ENCODE data around the gene PCDH8.

PCDH8 gene

DNA sequence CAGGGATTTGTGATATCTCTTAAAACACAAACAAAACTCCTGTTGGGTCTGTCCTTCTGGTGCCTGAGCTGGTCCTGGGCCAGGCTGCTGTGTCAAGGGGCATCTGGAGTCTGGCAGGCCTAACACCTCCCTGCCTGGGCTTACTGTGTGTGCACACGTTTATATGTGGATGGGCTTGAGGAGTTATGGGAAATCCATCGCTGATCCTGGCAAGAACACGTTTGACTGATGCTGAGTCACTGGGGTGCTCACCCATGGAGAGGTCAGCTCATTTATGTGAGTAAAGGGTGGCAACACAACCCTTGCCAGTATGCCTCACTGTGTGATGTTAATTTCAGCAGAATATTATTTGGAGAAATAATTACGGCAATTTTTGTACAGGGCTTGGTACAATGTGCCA, 44.5 kb upstream of the PCDH8 start:
- H3F3A ChIP-seq (ENCODE audit: insufficient read depth) = no peaks in the 10 kb centered on the region
- H3K36me3 ChIP-seq (ENCODE audit: low read length) = no peaks in the 10 kb centered on the region
- H3K27ac ChIP-seq (ENCODE audit: low read depth, low read length) = no peak overlapping the region
- H4K20me1 ChIP-seq (ENCODE audit: low read depth, low read length) = no peaks in the 10 kb centered on the region
- no peaks in the 10 kb centered on the region for H3K27me3 ChIP-seq (ENCODE audit: low read length)
- H3K9me3 ChIP-seq (ENCODE audit: insufficient read depth, low read length) = no peaks in the 10 kb centered on the region
- no peak overlapping the region for H3K9ac ChIP-seq (ENCODE audit: low read length)
- no peaks in the 10 kb centered on the region for H3K9me2 ChIP-seq (replicated peaks; ENCODE audit: insufficient read depth, low read length)
- no peak overlapping the region for H2AFZ ChIP-seq (ENCODE audit: low read depth, low read length, severe bottlenecking)
- H3K4me2 ChIP-seq (ENCODE audit: low read depth, low read length, poor library complexity, severe bottlenecking) = no peak overlapping the region
- no peaks in the 10 kb centered on the region for H3K79me2 ChIP-seq (ENCODE audit: insufficient read depth, low read length)
- no peak overlapping the region for H3K4me3 ChIP-seq (ENCODE audit: insufficient read depth, low read length, poor library complexity, severe bottlenecking)
- TF ChIP-seq EZH2phosphoT487 (conservative IDR thresholded peaks at IDR 0.05; ENCODE audit: low read length) = no peak
- TF ChIP-seq, protein P1, sequence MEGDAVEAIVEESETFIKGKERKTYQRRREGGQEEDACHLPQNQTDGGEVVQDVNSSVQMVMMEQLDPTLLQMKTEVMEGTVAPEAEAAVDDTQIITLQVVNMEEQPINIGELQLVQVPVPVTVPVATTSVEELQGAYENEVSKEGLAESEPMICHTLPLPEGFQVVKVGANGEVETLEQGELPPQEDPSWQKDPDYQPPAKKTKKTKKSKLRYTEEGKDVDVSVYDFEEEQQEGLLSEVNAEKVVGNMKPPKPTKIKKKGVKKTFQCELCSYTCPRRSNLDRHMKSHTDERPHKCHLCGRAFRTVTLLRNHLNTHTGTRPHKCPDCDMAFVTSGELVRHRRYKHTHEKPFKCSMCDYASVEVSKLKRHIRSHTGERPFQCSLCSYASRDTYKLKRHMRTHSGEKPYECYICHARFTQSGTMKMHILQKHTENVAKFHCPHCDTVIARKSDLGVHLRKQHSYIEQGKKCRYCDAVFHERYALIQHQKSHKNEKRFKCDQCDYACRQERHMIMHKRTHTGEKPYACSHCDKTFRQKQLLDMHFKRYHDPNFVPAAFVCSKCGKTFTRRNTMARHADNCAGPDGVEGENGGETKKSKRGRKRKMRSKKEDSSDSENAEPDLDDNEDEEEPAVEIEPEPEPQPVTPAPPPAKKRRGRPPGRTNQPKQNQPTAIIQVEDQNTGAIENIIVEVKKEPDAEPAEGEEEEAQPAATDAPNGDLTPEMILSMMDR (IDR thresholded peaks at IDR 0.05; ENCODE audit: insufficient read depth, low read length, poor library complexity, severe bottlenecking) = no peak

DNA sequence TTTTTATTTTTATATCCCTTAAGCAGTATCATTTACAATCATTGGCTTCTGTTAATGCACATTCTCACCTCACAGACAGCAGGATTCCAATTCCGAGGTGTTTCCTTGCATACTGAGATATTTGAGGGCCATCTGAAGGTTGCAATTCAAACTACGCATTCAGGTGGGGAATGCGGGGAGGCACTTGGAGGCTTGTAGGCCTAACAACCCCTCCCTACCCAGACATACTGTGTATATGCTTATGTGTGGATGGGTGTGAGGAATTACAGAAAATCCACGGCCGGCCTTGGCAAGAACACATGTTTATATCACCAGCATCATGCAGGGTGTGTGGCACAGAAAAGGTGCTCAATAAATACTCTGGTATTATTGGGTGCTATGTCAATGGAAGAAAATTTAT, 43.3 kb upstream of the PCDH8 start:
- no peaks in the 10 kb centered on the region for H4K20me1 ChIP-seq (ENCODE audit: low read depth, low read length)
- H3K4me2 ChIP-seq (ENCODE audit: low read depth, low read length, poor library complexity, severe bottlenecking) = no peak overlapping the region
- H3F3A ChIP-seq (ENCODE audit: insufficient read depth) = no peaks in the 10 kb centered on the region
- no peak overlapping the region for H2AFZ ChIP-seq (ENCODE audit: low read depth, low read length, severe bottlenecking)
- H3K27me3 ChIP-seq (ENCODE audit: low read length) = no peaks in the 10 kb centered on the region
- TF ChIP-seq EZH2phosphoT487 (conservative IDR thresholded peaks at IDR 0.05; ENCODE audit: low read length) = no peak
- TF ChIP-seq, protein P1 (IDR thresholded peaks at IDR 0.05; ENCODE audit: insufficient read depth, low read length, poor library complexity, severe bottlenecking) = no peak
- H3K9ac ChIP-seq (ENCODE audit: low read length) = no peak overlapping the region
- no peak overlapping the region for H3K4me3 ChIP-seq (ENCODE audit: insufficient read depth, low read length, poor library complexity, severe bottlenecking)
- no peaks in the 10 kb centered on the region for H3K79me2 ChIP-seq (ENCODE audit: insufficient read depth, low read length)
- no peaks in the 10 kb centered on the region for H3K36me3 ChIP-seq (ENCODE audit: low read length)
- H3K27ac ChIP-seq (ENCODE audit: low read depth, low read length) = no peak overlapping the region
- H3K9me2 ChIP-seq (replicated peaks; ENCODE audit: insufficient read depth, low read length) = no peaks in the 10 kb centered on the region
- H3K9me3 ChIP-seq (ENCODE audit: insufficient read depth, low read length) = no peaks in the 10 kb centered on the region

DNA sequence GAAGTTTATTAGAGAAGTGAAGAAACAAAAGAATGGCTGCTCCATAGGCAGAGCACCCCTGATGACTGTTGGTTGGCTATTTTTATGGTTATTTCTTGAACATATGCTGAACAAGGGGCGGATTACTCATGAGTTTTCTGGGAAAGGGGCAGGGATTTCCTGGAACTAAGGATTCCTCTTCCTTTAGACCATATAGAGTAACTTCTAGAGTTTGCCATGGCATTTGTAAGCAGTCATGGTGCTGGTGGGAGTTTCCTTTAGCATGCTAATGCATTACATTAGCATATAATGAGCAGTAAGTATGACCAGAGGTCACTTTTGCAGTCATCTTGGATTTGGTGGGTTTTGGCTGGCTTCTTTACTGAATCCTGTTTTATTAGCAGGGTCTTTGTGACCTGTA, 38.7 kb upstream of the PCDH8 start:
- no peak overlapping the region for H2AFZ ChIP-seq (ENCODE audit: low read depth, low read length, severe bottlenecking)
- H3K27ac ChIP-seq (ENCODE audit: low read depth, low read length) = no peak overlapping the region
- no peaks in the 10 kb centered on the region for H3F3A ChIP-seq (ENCODE audit: insufficient read depth)
- TF ChIP-seq EZH2phosphoT487 (conservative IDR thresholded peaks at IDR 0.05; ENCODE audit: low read length) = no peak
- TF ChIP-seq, protein P1 (IDR thresholded peaks at IDR 0.05; ENCODE audit: insufficient read depth, low read length, poor library complexity, severe bottlenecking) = no peak
- H3K27me3 ChIP-seq (ENCODE audit: low read length) = no peaks in the 10 kb centered on the region
- no peak overlapping the region for H3K4me3 ChIP-seq (ENCODE audit: insufficient read depth, low read length, poor library complexity, severe bottlenecking)
- H3K36me3 ChIP-seq (ENCODE audit: low read length) = no peaks in the 10 kb centered on the region
- no peaks in the 10 kb centered on the region for H4K20me1 ChIP-seq (ENCODE audit: low read depth, low read length)
- H3K9me2 ChIP-seq (replicated peaks; ENCODE audit: insufficient read depth, low read length) = no peaks in the 10 kb centered on the region
- no peak overlapping the region for H3K9ac ChIP-seq (ENCODE audit: low read length)
- H3K4me2 ChIP-seq (ENCODE audit: low read depth, low read length, poor library complexity, severe bottlenecking) = no peak overlapping the region
- no peaks in the 10 kb centered on the region for H3K79me2 ChIP-seq (ENCODE audit: insufficient read depth, low read length)
- no peaks in the 10 kb centered on the region for H3K9me3 ChIP-seq (ENCODE audit: insufficient read depth, low read length)

Measured in SU-DHL-6 (cell line).